Natural killer cell (primary cell): ENCODE measurements around the gene TTC23. TPM values are rescaled to one million over a fixed set of nuclear protein-coding genes. Genes with fewer than 3 reads are reported as not detected.
"Not testable (repeated sequence)": the region's sequence is repeated elsewhere in the genome, so short reads cannot be mapped to it uniquely, and the experiment has no call there.

Experiments
- ATAC-seq, 3 donors: fragments of 150-1000 bp in 2 of 3; fragments of 200-7000 bp in 1 of 3; cut with Tn5 transposase; 1 replicate in 1 of 3; 2 replicates in 2 of 3; pipeline ENCODE4 v1.10.0; 2021; ENCODE audit warnings: mild to moderate bottlenecking in 2 of 3, moderate library complexity in 2 of 3
- DNase-seq, 2 donors: peaks; one replicate each; pipeline versions ENCODE4 v3.0.0 to v3.0.0-alpha.2; 2013 to 2021; ENCODE audit warnings: mixed read lengths in 1 of 2
- H3K27ac ChIP-seq: one replicate; pipeline ENCODE4 v1.5.1; 2013; ENCODE audit warnings: mild to moderate bottlenecking, low read length
- H3K27me3 ChIP-seq: one replicate; pipeline ENCODE4 v1.6.1; 2013; ENCODE audit warnings: low read length; ENCODE audit not compliant: control insufficient read depth, insufficient read depth
- H3K36me3 ChIP-seq: one replicate; pipeline ENCODE4 v1.6.1; 2013; ENCODE audit warnings: low read length; ENCODE audit not compliant: control insufficient read depth, insufficient read depth
- H3K4me1 ChIP-seq: one replicate; pipeline ENCODE4 v1.6.1; 2013; ENCODE audit warnings: low read length; ENCODE audit not compliant: control insufficient read depth, insufficient read depth
- H3K4me3 ChIP-seq: one replicate; pipeline ENCODE4 v1.5.1; 2013; ENCODE audit warnings: low read length
- H3K9me3 ChIP-seq: one replicate; pipeline ENCODE4 v1.6.1; 2013; ENCODE audit warnings: low read length; ENCODE audit not compliant: control insufficient read depth, insufficient read depth
- H3K27ac Mint-ChIP-seq, 2 donors: one replicate each; pipeline ENCODE4 v1.8.0; 2022; ENCODE audit warnings: mild to moderate bottlenecking in 2 of 2, mixed read lengths in 2 of 2, moderate library complexity in 1 of 2
- H3K27me3 Mint-ChIP-seq, 2 donors: one replicate each; pipeline ENCODE4 v1.8.0; 2022; ENCODE audit warnings: low read depth in 2 of 2, mixed read lengths in 2 of 2
- H3K36me3 Mint-ChIP-seq: one replicate; pipeline ENCODE4 v1.8.0; 2022; ENCODE audit warnings: mixed read lengths
- H3K4me1 Mint-ChIP-seq, 2 donors: one replicate each; pipeline ENCODE4 v1.8.0; 2022; ENCODE audit warnings: mixed read lengths in 2 of 2
- H3K4me3 Mint-ChIP-seq: one replicate; pipeline ENCODE4 v1.8.0; 2022; ENCODE audit warnings: mild to moderate bottlenecking, moderate library complexity, mixed read lengths
- H3K9me3 Mint-ChIP-seq, 2 donors: one replicate each; pipeline ENCODE4 v1.8.0; 2022; ENCODE audit warnings: mixed read lengths in 2 of 2
- CTCF ChIP-seq: fragments of 200-600 bp; IDR thresholded peaks from one replicate; pipeline ENCODE4 v1.8.0; 2022; ENCODE audit warnings: antibody characterized with exemption
- WGBS: methylation state at CpG from one replicate; pipeline ENCODE4 v1.1.7; 2013; ENCODE audit warnings: missing lambda C conversion rate; ENCODE audit not compliant: insufficient coverage; 5-methylcytosine and 5-hydroxymethylcytosine counted together
- intact Hi-C: fragments of 100-400 bp; cut with micrococcal nuclease; formaldehyde crosslinking; loops from one replicate; pipeline ENCODE4 v1.14.2; 2022
- total RNA-seq, 4 donors: library from RNA; stranded (reverse); fragments of 120-200 nt in 1 of 4; gene quantifications; one replicate each; pipeline versions ENCODE4 v1.2.3 to v1.2.4, GENCODE V29; 2013 to 2022

Gene TTC23
- total RNA-seq, 3 donors from 2014 or later (not counting 1 experiment from before 2014, with no cell fraction given) = 0.75 to 1.1 (median 1.0) TPM

DNA sequence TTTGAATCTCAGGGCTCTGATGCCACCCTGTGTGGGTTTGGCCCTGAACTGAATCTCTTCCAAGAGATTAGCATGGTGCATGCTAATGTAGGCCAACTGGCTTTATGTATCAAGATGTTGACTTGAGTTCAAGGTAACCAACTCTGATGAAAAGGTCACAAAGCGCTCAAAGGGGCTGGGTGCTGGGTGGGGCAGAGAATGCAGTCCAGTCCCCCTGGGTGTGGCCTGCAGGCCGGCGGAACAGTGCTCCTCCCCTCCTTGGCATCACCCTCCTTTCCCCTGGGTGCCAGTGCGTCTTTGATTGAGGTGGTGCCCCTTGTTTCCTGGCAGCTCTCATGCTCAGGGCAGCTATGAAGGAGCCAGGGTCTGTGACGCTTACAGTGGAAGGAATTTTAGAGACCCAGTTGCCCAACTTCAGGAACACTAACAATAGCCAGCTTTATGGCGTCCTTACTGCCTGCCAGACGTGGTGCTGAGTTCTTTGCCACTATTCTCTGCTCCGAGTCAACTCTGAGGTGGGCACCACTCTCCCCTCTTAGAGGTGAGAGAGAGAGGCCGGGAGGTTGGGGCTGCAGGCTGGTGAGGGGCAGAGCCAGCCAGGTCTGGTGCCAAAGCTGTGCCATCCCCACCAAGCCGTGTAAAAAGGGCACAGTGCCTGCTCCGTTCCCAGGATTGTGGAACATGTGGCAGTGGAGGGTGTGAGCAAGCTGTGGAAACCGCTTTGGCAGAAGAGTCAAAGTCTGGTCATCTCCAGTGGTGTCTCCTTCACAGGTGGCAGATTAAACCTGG lies 134.7 kb downstream of the TTC23 start:
- H3K4me1 ChIP-seq = no peaks in the 10 kb centered on the region
- H3K27ac Mint-ChIP-seq = no peak overlapping the region
- TF ChIP-seq CTCF = no peak
- intact Hi-C loops = no loop called here
- H3K4me3 ChIP-seq = no peak overlapping the region
- no peaks in the 10 kb centered on the region for H3K36me3 Mint-ChIP-seq
- H3K4me1 Mint-ChIP-seq = peaks cover 0 to 7% of the 10 kb centered on the region in 2 donors
- DNase-seq (no peak), ATAC-seq (no peak)
- H3K4me3 Mint-ChIP-seq = no peak overlapping the region
- H3K36me3 ChIP-seq = no peaks in the 10 kb centered on the region
- WGBS = 84% methylated on average over 12 of the region's 12 CpGs
- no peaks in the 10 kb centered on the region for H3K9me3 Mint-ChIP-seq
- H3K9me3 ChIP-seq = no peaks in the 10 kb centered on the region
- no peaks in the 10 kb centered on the region for H3K27me3 ChIP-seq
- no peak overlapping the region for H3K27ac ChIP-seq
- no peaks in the 10 kb centered on the region for H3K27me3 Mint-ChIP-seq

DNA sequence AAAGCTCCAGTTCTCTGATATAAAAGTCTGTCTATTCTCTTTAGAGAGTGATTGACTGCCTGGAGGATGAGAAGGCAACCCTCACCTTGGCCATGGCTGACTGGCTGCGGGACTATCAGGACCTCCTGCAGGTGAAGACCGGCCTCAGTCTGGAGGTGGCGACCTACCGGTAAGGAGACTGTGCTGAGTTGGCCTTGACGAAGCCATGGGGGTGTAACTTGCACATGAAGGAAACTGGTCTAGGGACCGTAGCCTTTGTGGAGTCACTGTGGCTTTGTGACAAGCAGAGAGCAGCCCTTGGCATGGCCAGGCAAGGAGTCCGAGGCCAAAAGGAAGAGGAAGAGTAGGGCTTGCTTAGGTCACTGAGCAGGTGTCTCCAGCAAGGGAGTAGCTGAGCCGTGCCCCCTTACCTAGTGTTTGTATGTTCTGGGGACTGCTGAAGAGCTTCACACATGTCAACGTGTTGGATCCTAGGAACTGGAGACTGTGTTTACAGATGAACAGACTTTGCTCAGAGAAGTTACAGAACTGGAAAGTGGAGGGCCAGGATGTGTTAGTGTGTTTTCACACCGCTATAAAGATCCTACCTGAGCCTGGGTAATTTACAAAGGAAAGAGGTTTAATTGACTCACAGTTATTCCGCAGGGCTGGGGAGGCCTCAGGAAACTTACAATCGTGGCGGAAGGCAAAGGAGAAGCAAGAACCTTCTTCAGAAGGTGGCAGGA lies 135.7 kb downstream of the TTC23 start:
- no peak overlapping the region for H3K4me3 Mint-ChIP-seq
- H3K27me3 Mint-ChIP-seq = peaks cover 0 to 4% of the 10 kb centered on the region in 2 donors
- Histone ChIP-seq H3K4me1 (no peaks in the 10 kb centered on the region), H3K27me3 (no peaks in the 10 kb centered on the region), H3K27ac (no peak overlapping the region), H3K9me3 (no peaks in the 10 kb centered on the region), H3K4me3 (no peak overlapping the region), H3K36me3 (no peaks in the 10 kb centered on the region)
- peaks cover 0 to 7% of the 10 kb centered on the region in 2 donors for H3K4me1 Mint-ChIP-seq
- ATAC-seq = no peak
- no peak overlapping the region for H3K27ac Mint-ChIP-seq
- no peak for DNase-seq
- H3K36me3 Mint-ChIP-seq = no peaks in the 10 kb centered on the region
- intact Hi-C loops = no loop called here
- no peak for TF ChIP-seq CTCF
- 90% methylated on average over 13 of the region's 13 CpGs for WGBS
- H3K9me3 Mint-ChIP-seq = no peaks in the 10 kb centered on the region

DNA sequence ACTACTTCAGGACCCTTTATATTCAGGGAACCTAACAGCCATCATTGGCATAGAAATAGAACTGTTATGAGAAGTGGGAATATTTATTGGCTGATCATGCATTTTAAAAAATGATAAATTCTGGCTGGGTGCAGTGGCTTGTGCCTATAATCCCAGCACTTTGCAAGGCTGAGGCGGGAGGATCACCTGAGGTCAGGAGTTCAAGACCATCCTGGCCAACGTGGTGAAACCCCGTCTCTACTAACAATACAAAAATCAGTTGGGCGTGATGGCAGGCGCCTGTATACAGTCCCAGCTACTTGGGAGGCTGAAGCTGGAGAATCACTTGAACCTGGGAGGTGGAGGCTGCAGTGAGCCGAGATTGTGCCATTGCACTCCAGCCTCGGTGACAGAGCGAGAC lies 137.7 kb downstream of the TTC23 start:
- intact Hi-C loops, ATAC-seq, H3K4me1 Mint-ChIP-seq, H3K9me3 ChIP-seq, DNase-seq, H3K27me3 ChIP-seq, H3K9me3 Mint-ChIP-seq, H3K36me3 ChIP-seq, H3K36me3 Mint-ChIP-seq, H3K27ac ChIP-seq, H3K4me1 ChIP-seq, H3K27ac Mint-ChIP-seq, H3K27me3 Mint-ChIP-seq, H3K4me3 Mint-ChIP-seq, H3K4me3 ChIP-seq: not testable (repeated sequence)
- WGBS = 90% methylated on average over 8 of the region's 8 CpGs

DNA sequence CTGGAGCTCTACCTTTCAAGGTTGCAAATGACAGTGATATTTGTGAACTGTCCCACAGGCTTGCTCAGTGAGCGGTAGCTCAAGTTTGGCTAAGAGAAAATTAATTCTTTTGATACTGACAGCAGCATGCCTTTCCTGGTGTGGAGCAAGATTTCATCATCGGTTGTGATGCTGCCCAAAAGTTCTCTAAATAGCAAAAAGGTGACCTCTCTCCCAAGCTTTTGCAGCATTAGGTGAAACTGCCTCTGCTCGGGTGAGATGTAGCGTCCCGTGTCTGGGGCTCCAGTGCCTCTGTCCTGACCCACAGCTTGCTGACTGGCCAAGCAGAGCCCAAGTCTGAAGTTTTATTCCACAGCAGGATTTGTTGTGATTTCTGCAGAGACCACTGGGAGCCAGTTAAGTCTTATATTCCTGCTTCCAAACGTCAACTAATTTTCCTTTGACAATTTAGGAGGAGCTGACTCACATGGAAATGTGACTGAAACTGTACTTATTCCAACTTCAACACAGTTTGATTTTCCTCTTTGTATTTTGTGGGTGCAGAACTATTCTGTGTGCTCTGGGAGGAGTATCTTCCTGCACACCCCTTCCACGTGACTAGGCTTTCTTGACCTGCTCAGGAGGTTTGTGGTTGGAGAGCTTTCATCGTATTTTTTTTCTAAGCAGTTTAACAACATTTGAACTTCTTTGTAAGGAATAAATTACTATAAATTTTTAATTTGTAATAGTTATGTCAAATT lies 138.6 kb downstream of the TTC23 start:
- Histone ChIP-seq H3K4me1 (peaks cover 8% of the 10 kb centered on the region), H3K4me3 (no peak overlapping the region), H3K27ac (no peak overlapping the region), H3K9me3 (no peaks in the 10 kb centered on the region), H3K36me3 (no peaks in the 10 kb centered on the region), H3K27me3 (peaks cover 4% of the 10 kb centered on the region)
- WGBS = 85% methylated on average over 6 of the region's 8 CpGs
- Mint-ChIP-seq H3K27ac (no peak overlapping the region), H3K4me1 (peaks cover 0 to 7% of the 10 kb centered on the region in 2 donors), H3K27me3 (peaks cover 13% of the 10 kb centered on the region in 2 donors), H3K9me3 (no peaks in the 10 kb centered on the region), H3K4me3 (no peak overlapping the region), H3K36me3 (no peaks in the 10 kb centered on the region)
- intact Hi-C loops = no loop called here
- DNase-seq = peak in 1 of 2 donors; percentile 19
- TF ChIP-seq CTCF = no peak
- no peak for ATAC-seq
